HG03159 (cell line): ENCODE data around the gene FAM234B.
"Not testable (repeated sequence)": the region's sequence is repeated elsewhere in the genome, so short reads cannot be mapped to it uniquely, and the experiment has no call there.

Source experiments
- ATAC-seq: cut with Tn5 transposase; IDR thresholded peaks from one replicate; pipeline ENCODE4 v1.9.1; 2021; ENCODE audit warnings: mild to moderate bottlenecking, moderate library complexity; ENCODE audit not compliant: unreplicated experiment

The FAM234B gene

DNA sequence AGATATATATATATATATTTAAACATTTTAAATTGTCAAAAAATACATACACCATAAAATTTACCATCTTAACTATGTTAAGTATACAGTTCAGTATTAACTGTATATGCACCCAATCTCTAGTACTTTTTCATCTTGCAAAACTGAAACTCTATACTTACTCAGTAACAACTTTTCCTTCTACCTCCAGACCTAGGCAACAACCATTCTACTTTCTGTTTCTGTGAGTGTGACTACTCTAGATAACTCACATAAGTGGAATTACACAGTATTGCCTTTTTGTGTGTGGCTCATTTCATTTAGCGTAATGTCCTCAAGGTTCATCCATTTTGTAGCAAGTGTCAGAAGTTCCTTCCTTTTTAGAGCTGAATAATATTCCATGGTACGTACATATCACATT, 8.2 kb downstream of the FAM234B start:
- no peak for ATAC-seq

DNA sequence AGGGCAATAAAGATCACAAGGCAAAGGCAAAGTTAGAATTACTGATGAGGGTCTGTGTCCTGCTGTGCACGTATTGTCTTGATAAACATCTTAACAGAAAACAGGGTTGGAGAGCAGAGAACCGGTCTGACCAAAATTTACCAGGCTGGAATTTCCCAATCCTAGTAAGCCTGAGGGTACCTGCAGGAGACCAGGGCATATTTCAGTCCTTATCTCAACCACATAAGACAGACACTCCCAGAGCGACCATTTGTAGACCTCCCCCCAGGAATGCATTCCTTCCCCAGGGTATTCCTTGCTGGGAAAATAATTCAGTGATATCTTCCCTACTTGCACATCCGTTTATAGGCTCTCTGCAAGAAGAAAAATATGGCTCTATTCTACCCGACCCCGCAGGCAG, 9.4 kb downstream of the FAM234B start:
- not testable (repeated sequence) for ATAC-seq

DNA sequence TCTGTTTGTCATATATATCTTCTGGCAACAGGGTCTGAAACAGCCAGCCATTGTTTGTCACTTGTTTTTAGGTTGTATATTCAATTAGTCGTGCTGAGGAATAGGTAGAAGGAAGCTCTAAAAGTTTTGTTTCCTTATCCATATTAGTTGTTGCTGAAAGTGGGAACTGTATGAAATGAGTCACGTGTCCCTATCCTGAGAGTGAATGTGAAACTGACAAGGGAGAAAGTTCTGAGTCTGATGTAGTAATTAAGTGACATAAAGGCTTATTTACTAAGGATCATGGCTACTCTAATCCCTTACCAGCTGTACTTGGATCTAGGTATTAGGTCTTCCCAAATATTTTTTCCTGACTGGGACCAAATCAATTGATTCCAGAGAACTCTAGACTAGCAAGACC, 16.4 kb downstream of the FAM234B start:
- no peak for ATAC-seq

- ATAC-seq: no peak
These were observed 17.2 kb downstream of the FAM234B start for GRCh38 chr12:13061377-13061776.

GRCh38 chr12:13062669-13063068, 18.5 kb downstream of the FAM234B start:
- no peak for ATAC-seq

DNA sequence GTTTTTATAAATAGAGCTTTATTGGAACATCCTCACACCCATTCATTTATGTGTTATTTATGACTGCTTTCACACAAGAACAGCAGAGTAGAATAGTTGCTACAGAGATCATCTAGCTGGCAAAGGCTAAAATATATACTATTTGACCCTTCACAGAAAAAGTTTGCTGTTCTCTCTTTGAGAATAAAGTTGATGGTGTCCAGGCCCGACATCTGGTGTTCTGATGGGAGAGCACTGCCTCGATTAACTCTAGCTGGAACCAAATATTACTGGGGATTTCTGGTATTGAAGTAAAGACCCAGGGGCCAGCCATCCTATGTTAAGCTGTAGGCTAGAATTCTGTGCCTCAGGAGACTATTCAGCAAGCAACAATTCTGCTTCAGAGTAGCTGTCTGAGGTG, 21.8 kb downstream of the FAM234B start:
- ATAC-seq: no peak

- no peak for ATAC-seq
These were observed 22.3 kb downstream of the FAM234B start for GRCh38 chr12:13066459-13066858.

DNA sequence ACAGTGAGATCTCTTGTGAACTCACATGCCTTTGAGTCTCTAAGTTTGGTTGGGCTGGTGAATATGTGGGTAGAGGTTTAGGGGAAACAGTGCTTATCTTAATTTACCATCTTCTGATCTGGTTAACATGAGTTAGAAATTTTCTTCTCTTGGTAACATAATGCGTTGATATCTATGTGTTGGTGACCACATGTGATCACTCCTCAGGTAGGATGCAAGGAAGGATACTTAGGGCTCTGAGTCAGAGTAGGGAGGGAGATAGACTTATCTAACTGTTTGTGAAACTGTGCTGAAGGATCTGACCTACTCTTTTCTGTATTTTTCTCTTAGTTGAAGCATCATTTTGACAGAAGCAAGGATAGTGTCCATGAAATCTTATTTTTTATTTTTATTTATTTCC, 23.1 kb downstream of the FAM234B start:
- ATAC-seq: no peak

- ATAC-seq: no peak
These were observed 25.2 kb downstream of the FAM234B start for GRCh38 chr12:13069380-13069779.

- no peak for ATAC-seq
These were observed 27.4 kb downstream of the FAM234B start for GRCh38 chr12:13071305-13072280.

- ATAC-seq: no peak
These were observed 29.0 kb downstream of the FAM234B start for GRCh38 chr12:13073173-13073572.

GRCh38 chr12:13074396-13075117, 30.4 kb downstream of the FAM234B start:
- no peak for ATAC-seq

DNA sequence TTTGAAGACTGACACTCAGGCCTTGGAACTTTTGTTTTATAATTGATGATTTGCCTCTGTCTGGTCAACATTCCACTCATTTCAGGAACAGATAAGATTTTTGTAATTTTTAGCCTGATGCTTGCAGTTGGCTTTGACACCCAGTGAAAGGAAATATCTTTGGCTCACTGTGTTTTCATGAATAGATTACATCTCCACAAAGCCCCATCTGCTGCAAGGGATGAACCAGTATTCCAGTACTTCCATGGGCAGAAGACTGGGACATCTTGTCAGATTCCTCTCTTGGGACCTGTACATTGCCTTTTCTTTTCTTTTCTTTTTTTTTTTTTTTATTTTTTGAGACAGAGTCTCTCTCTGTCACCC, 30.9 kb downstream of the FAM234B start:
- ATAC-seq: no peak

DNA sequence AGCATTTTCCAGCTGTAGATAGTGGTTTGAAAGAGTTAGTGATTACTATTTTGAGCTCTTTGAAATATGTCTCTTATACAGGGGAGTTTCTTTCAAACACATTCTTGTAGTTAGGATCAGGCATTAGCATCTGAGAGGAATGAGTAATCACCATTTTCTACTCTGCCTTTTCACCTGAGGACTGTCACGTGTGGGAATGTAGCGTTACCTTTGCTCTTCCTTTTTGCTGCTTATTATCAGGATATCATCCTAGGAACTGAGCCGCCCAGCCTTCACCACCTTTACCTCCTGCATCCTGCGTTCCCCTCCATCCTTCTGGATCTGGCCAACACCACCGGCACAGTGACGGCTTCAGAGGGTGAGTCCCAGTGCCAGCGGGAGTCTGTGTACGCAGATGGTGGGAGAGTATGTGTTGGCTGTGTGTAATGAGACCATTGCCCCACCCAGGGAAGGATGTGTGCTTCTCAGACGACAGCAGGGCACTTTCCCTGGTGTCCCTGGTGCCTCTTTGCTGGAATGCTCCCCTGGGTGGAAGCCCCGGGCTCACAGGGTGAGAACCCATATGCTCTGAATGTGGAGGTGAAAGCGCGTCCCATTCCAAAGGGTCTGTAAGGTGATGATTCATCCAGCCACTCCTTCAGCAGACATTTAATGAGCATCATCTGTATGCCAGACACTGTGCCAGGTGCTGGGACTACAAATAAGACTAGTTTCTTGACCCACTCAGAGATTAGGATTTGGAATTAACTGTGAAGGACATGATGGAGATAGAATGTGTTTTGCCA, 31.8 kb downstream of the FAM234B start:
- no peak for ATAC-seq

DNA sequence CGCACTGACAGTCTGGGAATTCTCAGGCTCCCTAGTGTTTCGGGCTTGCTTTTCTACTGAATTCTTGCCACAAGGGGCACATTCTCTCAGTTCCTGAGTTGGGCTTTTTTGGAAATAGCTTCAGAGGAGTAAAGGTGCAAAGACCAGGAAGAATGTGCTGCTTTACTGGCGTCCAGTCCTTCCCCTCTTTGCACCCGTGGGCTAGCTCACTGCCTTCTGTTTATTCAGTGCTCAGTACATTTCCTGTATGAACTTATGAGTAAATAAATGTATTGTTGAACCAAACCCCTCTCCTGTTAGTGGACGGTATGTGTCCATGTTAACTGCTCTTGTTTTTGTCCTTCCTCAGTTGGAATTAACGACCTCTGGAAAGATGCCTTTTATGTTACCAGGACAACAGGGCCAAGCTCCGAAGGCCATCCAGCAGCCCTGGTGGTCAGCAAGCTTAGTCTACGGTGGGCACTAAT, 35.3 kb downstream of the FAM234B start:
- ATAC-seq: no peak

DNA sequence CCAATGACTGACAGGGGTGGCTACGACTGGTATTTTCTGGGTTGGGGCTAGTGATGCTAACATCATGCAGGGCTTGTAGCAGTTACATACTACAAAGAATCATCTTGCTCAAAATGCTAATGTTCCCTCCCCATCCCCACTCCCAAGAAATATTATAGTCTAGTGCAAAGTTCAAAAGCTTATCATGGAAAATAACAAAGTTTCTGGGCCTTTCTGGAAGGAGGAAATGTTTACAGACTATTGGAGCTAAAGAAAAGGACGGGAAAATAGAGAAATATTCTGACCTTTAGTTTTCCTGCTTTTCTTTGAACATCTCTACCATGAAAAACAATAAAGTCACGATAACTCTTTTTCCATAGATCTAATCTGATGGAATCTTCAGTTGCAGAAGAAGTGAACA, 36.1 kb downstream of the FAM234B start:
- ATAC-seq: no peak

DNA sequence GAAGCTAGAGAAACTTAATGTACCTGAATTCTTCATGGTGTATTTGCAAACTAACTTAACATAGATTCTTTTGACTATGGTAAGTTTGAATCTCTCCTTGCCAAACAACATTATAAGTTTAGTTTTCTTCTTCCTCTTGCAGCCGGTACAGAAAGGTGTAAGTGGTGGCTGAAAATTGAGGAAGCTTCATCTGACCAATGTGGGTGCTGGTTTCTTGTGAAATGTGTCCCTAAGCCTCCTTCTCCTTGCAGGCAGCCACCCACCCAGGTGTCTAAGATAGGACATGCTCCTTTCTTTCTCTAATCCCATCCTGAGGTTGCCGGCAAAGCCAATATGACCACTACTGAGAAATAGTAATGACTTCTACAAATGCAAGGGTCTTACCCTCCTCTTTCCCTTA, 38.7 kb downstream of the FAM234B start:
- no peak for ATAC-seq

- not testable (repeated sequence) for ATAC-seq
These were observed 39.5 kb downstream of the FAM234B start for GRCh38 chr12:13083638-13084037.

GRCh38 chr12:13084898-13085640, 40.9 kb downstream of the FAM234B start:
- ATAC-seq: no peak

GRCh38 chr12:13085968-13086686, 41.9 kb downstream of the FAM234B start:
- no peak for ATAC-seq
